Measurements from ENCODE around the gene GOLGA6C.
"Not testable (repeated sequence)": the region's sequence is repeated elsewhere in the genome, so short reads cannot be mapped to it uniquely, and the experiment has no call there.

The GOLGA6C gene

DNA sequence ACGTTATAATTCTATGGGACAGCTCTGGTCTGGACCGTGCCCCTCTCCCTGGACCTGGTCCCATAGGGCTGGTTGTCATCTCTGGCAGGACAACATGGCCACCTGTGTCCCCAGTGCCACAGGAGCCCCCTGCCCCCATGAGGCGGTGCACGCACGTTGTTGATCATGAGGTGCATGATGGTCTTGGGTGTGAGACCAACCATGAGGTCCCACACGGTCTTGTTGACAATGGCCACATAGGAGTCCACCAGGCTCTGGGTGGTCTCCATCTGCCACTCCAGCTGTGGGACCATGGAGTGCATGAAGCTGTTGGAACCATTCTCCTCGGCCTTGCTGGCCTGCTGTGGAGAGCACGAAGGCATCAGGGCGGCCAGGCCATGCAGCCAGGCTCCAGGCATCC lies 44.2 kb downstream of the GOLGA6C start:
- Histone ChIP-seq H3K27me3 (replicated peaks; ENCODE audit: insufficient read depth, low read length) (no peaks in the 10 kb centered on the region), H3K27ac (ENCODE audit: low read length) (no peak overlapping the region), H3K4me3 (ENCODE audit: low read length) (no peak overlapping the region), H3K4me2 (ENCODE audit: low read depth, low read length) (no peak overlapping the region), H3K36me3 (replicated peaks; ENCODE audit: insufficient read depth, low read length) (no peaks in the 10 kb centered on the region), H3K9me3 (replicated peaks; ENCODE audit: insufficient read depth, low read length) (no peaks in the 10 kb centered on the region), H3K79me2 (ENCODE audit: low read length) (no peaks in the 10 kb centered on the region), H3F3A (ENCODE audit: insufficient read depth, low read length) (no peaks in the 10 kb centered on the region), H3K4me1 (ENCODE audit: low read length) (no peaks in the 10 kb centered on the region), H3K9me2 (replicated peaks; ENCODE audit: insufficient read depth, low read length) (no peaks in the 10 kb centered on the region), H4K20me1 (ENCODE audit: insufficient read depth, low read length) (no peaks in the 10 kb centered on the region), H2AFZ (ENCODE audit: low read length) (no peak overlapping the region), H3K9ac (ENCODE audit: low read length) (no peak overlapping the region)
- TF ChIP-seq EZH2phosphoT487 (IDR thresholded peaks at IDR 0.05; ENCODE audit: low read length) (no peak), CTCF (IDR thresholded peaks at IDR 0.05; ENCODE audit: low read length) (no peak), EZH2 (optimal IDR thresholded peaks at IDR 0.05; ENCODE audit: low read depth, low read length) (no peak)
- no peak for DNase-seq

DNA sequence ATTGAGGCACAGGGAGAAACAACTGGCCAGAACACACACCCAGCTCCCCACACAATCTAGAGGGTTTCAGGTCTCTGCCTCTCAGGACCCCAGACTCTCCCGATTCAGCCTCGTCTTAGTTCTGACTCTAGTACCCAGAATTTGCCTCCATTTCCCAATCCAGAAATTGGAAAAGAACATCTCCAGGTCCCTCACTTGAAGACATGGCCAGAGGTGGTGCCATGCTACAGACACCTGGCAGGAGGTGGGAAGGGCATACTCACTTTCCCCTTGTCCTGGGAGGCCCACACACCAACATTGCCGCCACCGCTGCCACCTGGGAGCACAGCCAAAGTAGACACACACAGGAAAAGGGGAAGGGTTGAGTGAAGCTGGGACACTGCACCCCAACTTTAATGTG lies 44.6 kb downstream of the GOLGA6C start:
- DNase-seq; H2AFZ ChIP-seq (ENCODE audit: low read length); H3K9me2 ChIP-seq (replicated peaks; ENCODE audit: insufficient read depth, low read length); H3K4me2 ChIP-seq (ENCODE audit: low read depth, low read length); H3F3A ChIP-seq (ENCODE audit: insufficient read depth, low read length); H3K9ac ChIP-seq (ENCODE audit: low read length); H3K36me3 ChIP-seq (replicated peaks; ENCODE audit: insufficient read depth, low read length); H3K27me3 ChIP-seq (replicated peaks; ENCODE audit: insufficient read depth, low read length); H3K4me3 ChIP-seq (ENCODE audit: low read length); H3K9me3 ChIP-seq (replicated peaks; ENCODE audit: insufficient read depth, low read length); H4K20me1 ChIP-seq (ENCODE audit: insufficient read depth, low read length); H3K79me2 ChIP-seq (ENCODE audit: low read length); H3K27ac ChIP-seq (ENCODE audit: low read length); H3K4me1 ChIP-seq (ENCODE audit: low read length): not testable (repeated sequence)

DNA sequence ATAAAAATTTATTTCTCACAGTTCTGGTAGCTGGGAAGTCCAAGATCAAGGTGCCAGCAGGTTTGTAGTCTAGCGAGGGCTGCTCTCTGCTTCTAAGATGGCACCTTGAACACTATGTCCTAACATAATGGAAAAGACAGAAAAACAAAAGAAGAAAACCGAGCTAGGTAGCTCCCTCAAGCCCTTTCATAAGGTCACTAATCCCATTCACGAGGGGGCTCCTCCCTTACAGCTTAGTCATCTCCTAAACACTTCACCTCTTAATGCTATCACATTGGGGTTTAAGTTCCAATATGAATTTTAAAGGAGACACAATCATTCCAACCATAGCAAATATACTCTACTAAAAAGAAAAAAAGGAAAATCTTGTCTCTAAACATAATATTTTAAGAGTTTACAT lies 48.1 kb downstream of the GOLGA6C start:
- no peak overlapping the region for H3K27ac ChIP-seq (ENCODE audit: low read length)
- H3K9me3 ChIP-seq (replicated peaks; ENCODE audit: insufficient read depth, low read length), result no peaks in the 10 kb centered on the region
- TF ChIP-seq EZH2 (optimal IDR thresholded peaks at IDR 0.05; ENCODE audit: low read depth, low read length) (no peak), CTCF (IDR thresholded peaks at IDR 0.05; ENCODE audit: low read length) (no peak), EZH2phosphoT487 (IDR thresholded peaks at IDR 0.05; ENCODE audit: low read length) (no peak)
- H3K4me3 ChIP-seq (ENCODE audit: low read length), result no peak overlapping the region
- H2AFZ ChIP-seq (ENCODE audit: low read length), result no peak overlapping the region
- no peaks in the 10 kb centered on the region for H3K79me2 ChIP-seq (ENCODE audit: low read length)
- H4K20me1 ChIP-seq (ENCODE audit: insufficient read depth, low read length), result no peaks in the 10 kb centered on the region
- 0 out of 2 replicates have a peak, but pooled peaks cover 4% of the 10 kb centered on the region for H3K4me1 ChIP-seq (ENCODE audit: low read length)
- no peak for DNase-seq
- H3F3A ChIP-seq (ENCODE audit: insufficient read depth, low read length), result no peaks in the 10 kb centered on the region
- H3K36me3 ChIP-seq (replicated peaks; ENCODE audit: insufficient read depth, low read length), result no peaks in the 10 kb centered on the region
- H3K27me3 ChIP-seq (replicated peaks; ENCODE audit: insufficient read depth, low read length), result no peaks in the 10 kb centered on the region
- no peak overlapping the region for H3K9ac ChIP-seq (ENCODE audit: low read length)
- no peaks in the 10 kb centered on the region for H3K9me2 ChIP-seq (replicated peaks; ENCODE audit: insufficient read depth, low read length)
- no peak overlapping the region for H3K4me2 ChIP-seq (ENCODE audit: low read depth, low read length)

DNA sequence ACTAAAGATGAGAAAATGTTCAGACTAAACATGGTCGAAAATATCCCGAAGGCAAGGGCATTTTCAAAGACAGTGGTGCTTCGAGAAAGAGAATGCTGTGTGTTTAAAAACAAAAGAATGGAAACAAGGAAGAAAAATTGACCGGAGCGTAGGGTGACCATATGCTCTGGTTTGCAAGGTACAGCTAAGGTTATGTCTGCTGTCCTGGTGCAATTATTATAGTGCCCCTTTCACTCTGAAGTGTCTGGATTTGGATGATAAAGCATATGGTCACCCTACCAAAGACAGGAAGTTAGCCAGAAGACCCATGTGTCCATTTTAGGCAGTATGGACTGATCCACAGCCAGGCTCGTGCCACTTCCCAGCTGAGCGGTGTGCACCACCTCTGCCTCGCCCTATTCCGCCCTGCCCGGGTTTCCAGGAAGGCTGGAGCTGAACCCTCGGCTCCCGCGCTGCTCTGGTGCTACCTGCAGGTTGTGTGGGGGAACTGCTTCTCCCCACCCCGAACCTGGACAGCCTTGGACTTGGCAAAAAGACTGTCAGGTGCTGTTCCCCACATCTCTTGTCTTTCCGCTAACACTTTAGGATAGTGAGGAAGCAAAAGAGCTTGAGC lies 49.8 kb downstream of the GOLGA6C start:
- H3K9ac ChIP-seq (ENCODE audit: low read length), result no peak overlapping the region
- 0 out of 2 replicates have a peak, but pooled peaks cover 4% of the 10 kb centered on the region for H3K4me1 ChIP-seq (ENCODE audit: low read length)
- H4K20me1 ChIP-seq (ENCODE audit: insufficient read depth, low read length), result no peaks in the 10 kb centered on the region
- H3K36me3 ChIP-seq (replicated peaks; ENCODE audit: insufficient read depth, low read length), result no peaks in the 10 kb centered on the region
- DNase-seq, result peak; percentile 34
- no peaks in the 10 kb centered on the region for H3K27me3 ChIP-seq (replicated peaks; ENCODE audit: insufficient read depth, low read length)
- no peaks in the 10 kb centered on the region for H3K79me2 ChIP-seq (ENCODE audit: low read length)
- no peak overlapping the region for H3K4me3 ChIP-seq (ENCODE audit: low read length)
- H3F3A ChIP-seq (ENCODE audit: insufficient read depth, low read length), result no peaks in the 10 kb centered on the region
- H3K27ac ChIP-seq (ENCODE audit: low read length), result no peak overlapping the region
- peak overlapping the region; percentile 65; the same call in 1 of the 2 replicates for H3K4me2 ChIP-seq (ENCODE audit: low read depth, low read length)
- peak overlapping the region; percentile 63 for H2AFZ ChIP-seq (ENCODE audit: low read length)
- H3K9me3 ChIP-seq (replicated peaks; ENCODE audit: insufficient read depth, low read length), result no peaks in the 10 kb centered on the region
- H3K9me2 ChIP-seq (replicated peaks; ENCODE audit: insufficient read depth, low read length), result no peaks in the 10 kb centered on the region
- TF ChIP-seq EZH2 (optimal IDR thresholded peaks at IDR 0.05; ENCODE audit: low read depth, low read length) (no peak), EZH2phosphoT487 (IDR thresholded peaks at IDR 0.05; ENCODE audit: low read length) (no peak), CTCF (IDR thresholded peaks at IDR 0.05; ENCODE audit: low read length) (peak; percentile 72)

All from MM.1S (cell line).